GM21390 (cell line): ENCODE data around the gene ECT2L.

Experiments
- ATAC-seq: cut with Tn5 transposase; IDR thresholded peaks from one replicate; pipeline ENCODE4 v1.9.1; 2021; ENCODE audit not compliant: unreplicated experiment

The ECT2L gene

GRCh38 chr6:138805016-138805765 is 9.3 kb downstream of the ECT2L start:
- ATAC-seq = no peak

- ATAC-seq = no peak
These were observed 11.0 kb downstream of the ECT2L start for GRCh38 chr6:138806889-138807288.

GRCh38 chr6:138809677-138810076 is 13.8 kb downstream of the ECT2L start:
- ATAC-seq = no peak

GRCh38 chr6:138811866-138812265 is 16.0 kb downstream of the ECT2L start:
- no peak for ATAC-seq

- no peak for ATAC-seq
These were observed 18.4 kb downstream of the ECT2L start for GRCh38 chr6:138814179-138814834.

- no peak for ATAC-seq
These were observed 19.3 kb downstream of the ECT2L start for GRCh38 chr6:138815221-138815620.

GRCh38 chr6:138815797-138816528 is 20.1 kb downstream of the ECT2L start:
- peak; percentile 60 for ATAC-seq

GRCh38 chr6:138817799-138818198 is 21.9 kb downstream of the ECT2L start:
- no peak for ATAC-seq

GRCh38 chr6:138818496-138819194 is 22.8 kb downstream of the ECT2L start:
- peak; percentile 50 for ATAC-seq

- no peak for ATAC-seq
These were observed 25.6 kb downstream of the ECT2L start for GRCh38 chr6:138821519-138821918.

- ATAC-seq = no peak
These were observed 28.7 kb downstream of the ECT2L start for GRCh38 chr6:138824482-138825144.

GRCh38 chr6:138830248-138830647 is 34.4 kb downstream of the ECT2L start:
- ATAC-seq = no peak

- no peak for ATAC-seq
These were observed 36.3 kb downstream of the ECT2L start for GRCh38 chr6:138832182-138832581.

GRCh38 chr6:138833816-138834539 is 38.1 kb downstream of the ECT2L start:
- no peak for ATAC-seq

GRCh38 chr6:138837246-138837645 is 41.4 kb downstream of the ECT2L start:
- no peak for ATAC-seq

GRCh38 chr6:138844192-138844591 is 48.3 kb downstream of the ECT2L start:
- ATAC-seq = no peak

- no peak for ATAC-seq
These were observed 52.0 kb downstream of the ECT2L start for GRCh38 chr6:138847884-138848283.

GRCh38 chr6:138848461-138848860 is 52.6 kb downstream of the ECT2L start:
- ATAC-seq = no peak

GRCh38 chr6:138849791-138850190 is 53.9 kb downstream of the ECT2L start:
- ATAC-seq = no peak

- ATAC-seq = no peak
These were observed 60.8 kb downstream of the ECT2L start for GRCh38 chr6:138856654-138857053.
